KBM-7 (cell line): ENCODE results near the gene ZNF93.
"Not testable (repeated sequence)": the region's sequence is repeated elsewhere in the genome, so short reads cannot be mapped to it uniquely, and the experiment has no call there.

Experiments
- DNase-seq: peaks from one replicate; pipeline ENCODE4 v3.0.0-alpha.2; 2015
- in situ Hi-C: fragments of 300-500 bp; cut with MboI; formaldehyde crosslinking; loops from 2 replicates; pipeline ENCODE4 v1.14.3; 2020; ENCODE audit warnings: low sequenced_read_pairs, low pct_unique_long_range_greater_than_20kb, mixed read lengths

The ZNF93 gene

DNA sequence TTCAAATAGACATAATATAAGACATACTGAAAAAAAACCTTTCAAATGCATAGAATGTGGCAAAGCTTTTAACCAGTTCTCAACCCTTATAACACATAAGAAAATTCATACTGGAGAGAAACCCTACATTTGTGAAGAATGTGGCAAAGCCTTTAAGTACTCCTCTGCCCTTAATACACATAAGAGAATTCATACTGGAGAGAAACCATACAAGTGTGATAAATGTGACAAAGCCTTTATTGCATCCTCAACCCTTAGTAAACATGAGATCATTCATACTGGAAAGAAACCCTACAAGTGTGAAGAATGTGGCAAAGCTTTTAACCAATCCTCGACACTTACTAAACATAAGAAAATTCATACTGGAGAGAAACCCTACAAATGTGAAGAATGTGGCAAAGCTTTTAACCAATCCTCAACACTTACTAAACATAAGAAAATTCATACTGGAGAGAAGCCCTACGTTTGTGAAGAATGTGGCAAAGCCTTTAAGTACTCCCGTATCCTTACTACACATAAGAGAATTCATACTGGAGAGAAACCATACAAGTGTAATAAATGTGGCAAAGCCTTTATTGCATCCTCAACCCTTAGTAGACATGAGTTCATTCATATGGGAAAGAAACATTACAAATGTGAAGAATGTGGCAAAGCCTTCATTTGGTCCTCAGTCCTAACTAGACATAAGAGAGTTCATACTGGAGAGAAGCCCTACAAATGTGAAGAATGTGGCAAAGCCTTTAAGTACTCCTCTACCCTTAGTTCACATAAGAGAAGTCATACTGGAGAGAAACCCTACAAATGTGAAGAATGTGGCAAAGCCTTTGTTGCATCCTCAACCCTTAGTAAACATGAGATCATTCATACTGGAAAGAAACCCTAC lies 32.9 kb downstream of the ZNF93 start:
- in situ Hi-C loops = loop anchor here (25.0 kb wide), 1 partner anchor 396 kb away; the partner anchor contains the start of genes CILP2 and YJEFN3
- not testable (repeated sequence) for DNase-seq

DNA sequence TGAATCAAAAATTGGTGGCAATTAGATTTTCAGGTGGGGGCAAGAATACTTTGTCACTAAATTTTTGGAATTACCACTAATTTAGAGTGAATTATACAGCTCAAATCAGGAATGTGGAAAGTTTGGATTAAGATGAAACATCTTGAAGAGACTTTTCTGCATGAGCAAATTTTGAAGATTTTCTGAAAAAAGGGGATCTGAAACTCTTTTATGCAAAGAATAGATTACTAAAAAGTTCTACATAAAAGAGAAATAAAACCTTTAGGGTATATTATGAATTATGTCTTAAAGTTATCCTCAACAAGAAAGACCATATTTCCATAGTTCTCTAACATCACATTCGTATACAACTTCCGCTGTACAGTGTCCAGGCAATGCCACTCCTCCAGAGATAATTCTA lies 36.7 kb downstream of the ZNF93 start:
- no peak for DNase-seq
- in situ Hi-C loops = loop anchor here (25.0 kb wide), 1 partner anchor 400 kb away; the partner anchor contains the start of genes CILP2 and YJEFN3

DNA sequence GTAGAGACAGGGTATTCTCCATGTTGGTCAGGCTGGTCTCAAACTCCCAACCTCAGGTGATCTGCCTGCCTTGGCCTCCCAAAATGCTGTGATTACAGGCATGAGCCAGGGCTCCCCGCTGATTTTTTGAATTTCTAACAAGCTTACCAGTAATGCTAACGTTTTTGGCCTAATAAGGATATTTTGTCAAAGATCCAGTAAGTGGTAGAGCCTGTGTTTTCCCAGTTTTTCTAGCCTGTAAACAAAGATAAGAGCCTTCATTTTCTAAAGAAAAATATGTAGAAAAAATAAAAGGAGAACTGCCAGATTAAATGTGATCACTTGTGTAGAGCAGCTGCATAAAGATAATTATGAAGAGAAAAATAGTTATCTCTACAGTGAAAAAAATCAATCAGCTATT lies 37.7 kb downstream of the ZNF93 start:
- in situ Hi-C loops = loop anchor here (25.0 kb wide), 1 partner anchor 401 kb away; the partner anchor contains the start of genes CILP2 and YJEFN3
- DNase-seq = no peak

DNA sequence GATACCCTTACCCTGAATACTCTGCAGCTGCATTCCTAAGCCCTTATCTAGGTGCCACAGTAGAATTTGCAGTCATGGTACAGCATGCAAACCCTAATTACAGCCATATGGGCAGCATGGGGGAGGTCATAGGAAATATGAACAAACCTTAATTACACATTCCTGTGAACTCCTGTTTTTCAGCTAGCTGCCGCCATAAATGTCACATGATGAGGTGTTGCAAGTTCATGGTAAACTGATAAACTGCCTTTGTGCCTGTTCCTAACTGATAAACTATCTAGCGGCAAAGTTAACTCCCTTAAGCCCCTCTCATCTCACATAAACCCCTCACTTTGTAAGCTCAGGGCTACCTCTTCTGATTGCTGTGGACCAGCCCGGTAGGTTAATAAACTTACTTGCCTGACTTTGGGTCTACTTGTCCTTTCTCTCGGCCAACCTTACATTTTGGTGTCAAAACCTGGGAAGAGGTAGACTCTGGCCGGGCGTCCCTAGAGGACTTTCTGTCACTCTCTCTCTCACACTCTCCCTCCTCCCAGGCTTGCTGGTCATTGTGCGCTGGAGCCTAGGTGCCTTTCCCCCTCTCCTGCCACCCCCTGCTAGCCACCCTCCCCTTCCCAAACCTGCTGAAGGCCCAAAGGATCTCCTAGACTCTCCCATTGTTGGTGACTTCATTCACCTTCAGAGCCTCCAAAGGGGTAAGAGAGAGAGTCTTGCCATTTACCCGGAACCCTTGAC lies 43.3 kb downstream of the ZNF93 start:
- in situ Hi-C loops = loop anchor here (25.0 kb wide), 1 partner anchor 407 kb away; the partner anchor contains the start of genes CILP2 and YJEFN3
- DNase-seq = no peak

DNA sequence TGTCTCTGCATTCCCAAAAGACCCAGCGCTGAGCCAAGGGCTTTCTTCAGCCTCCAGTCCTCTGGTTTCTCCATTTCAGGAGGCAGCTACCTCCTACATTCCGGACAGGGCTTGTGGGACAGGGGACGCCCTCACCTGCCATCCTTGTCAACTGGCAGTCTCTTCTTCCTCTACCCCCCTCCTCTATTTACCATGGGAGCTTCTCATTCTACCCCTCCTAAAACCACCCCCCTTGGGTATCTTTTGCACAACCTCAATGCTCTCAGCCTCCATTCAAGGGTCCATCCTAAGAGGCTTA lies 43.8 kb downstream of the ZNF93 start:
- DNase-seq = no peak

DNA sequence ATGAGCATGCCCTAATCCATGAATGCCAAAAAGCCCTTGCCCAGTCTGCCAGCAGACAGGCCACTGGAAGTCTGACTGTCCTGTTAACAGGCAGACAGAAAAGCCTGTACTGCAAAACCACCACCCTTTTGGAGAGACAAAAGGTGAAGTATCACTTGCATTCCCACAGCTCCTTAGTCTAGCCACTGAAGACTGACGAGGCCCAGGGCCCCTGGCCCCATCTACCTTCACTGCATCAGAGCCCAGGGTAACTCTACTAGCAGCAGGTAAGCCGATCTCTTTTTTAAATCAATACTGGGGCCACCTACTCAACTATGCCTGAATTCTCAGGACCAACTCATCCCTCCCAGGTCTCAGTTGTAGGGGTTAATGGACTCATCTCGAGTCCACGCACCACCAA lies 45.5 kb downstream of the ZNF93 start:
- no peak for DNase-seq
- in situ Hi-C loops = loop anchor here (25.0 kb wide), 1 partner anchor 409 kb away; the partner anchor contains the start of genes CILP2 and YJEFN3

More for the DNA sequence above, 43.8 kb downstream of the ZNF93 start:
- in situ Hi-C loops = loop anchor here (25.0 kb wide), 1 partner anchor 407 kb away; the partner anchor contains the start of genes CILP2 and YJEFN3

DNA sequence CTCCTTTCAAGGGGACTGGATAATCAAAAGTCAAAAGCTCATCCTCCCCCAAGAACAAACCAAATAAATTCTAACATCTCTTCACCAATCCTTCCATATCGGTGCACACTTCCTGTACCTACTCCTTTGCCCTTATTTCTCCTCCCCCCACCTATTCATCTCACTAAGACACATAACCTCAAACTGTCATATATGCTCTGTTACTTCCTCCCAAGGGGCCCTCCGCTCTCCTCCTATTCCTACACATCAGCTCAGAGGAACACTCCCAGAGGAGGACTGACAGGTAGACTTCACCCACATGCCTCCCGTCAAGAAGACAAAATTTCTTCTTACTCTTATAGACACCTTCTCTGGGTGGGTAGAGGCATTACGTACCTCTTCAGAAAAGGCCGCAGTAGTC lies 48.1 kb downstream of the ZNF93 start:
- DNase-seq = peak; percentile 24
- in situ Hi-C loops = loop anchor here (25.0 kb wide), 1 partner anchor 411 kb away; the partner anchor contains the start of genes CILP2 and YJEFN3

DNA sequence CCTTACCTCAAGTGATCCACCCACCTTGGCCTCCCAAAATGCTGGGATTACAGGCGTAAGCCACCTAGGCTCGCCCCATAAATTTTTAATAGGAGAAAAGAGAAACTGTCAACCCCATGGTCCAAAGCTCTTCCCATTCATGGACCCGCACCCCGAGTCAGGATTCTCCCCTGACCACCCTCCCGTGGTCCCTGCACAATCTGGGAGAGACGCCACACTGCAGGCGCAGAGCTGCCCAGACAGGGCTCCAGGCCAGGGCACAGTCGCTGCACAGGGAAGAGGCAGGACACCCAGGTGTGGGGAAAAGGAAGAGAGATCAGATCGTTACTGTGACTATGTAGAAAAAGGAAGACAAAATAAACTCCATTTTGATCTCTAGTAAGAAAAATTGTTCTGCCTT lies 54.5 kb downstream of the ZNF93 start:
- in situ Hi-C loops = no loop called here
- DNase-seq = no peak

DNA sequence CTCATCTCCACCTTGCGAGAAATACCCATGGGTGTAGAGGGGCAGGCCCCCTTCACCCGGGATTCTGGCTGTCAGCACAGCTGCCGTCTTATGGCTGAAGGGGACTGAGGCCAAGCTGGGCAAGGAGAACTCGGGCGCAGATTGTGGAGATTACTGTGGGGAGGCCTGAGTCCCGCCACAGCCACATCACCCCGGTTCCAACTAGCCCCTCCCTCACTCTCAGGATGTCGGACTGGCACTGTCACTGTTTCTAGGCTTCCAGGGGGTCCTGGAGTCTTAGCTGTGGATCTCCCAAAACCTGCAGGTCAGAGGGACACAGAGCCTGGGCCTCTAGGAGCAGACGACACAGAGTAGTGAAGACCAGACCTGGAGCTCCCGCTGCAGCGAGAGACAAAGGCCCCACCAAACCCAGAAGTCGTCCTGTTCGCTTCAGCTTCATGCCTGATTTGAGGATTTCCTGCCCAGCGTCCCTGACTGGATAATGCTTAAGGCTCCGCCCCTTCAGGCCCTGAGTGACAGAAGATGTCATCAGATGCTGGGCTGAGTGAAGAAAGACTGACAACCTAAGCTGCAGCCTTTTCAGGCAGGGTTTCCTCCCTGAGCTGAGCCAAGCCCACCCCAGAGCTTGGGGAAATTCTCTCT lies 55.8 kb downstream of the ZNF93 start:
- in situ Hi-C loops = no loop called here
- no peak for DNase-seq

DNA sequence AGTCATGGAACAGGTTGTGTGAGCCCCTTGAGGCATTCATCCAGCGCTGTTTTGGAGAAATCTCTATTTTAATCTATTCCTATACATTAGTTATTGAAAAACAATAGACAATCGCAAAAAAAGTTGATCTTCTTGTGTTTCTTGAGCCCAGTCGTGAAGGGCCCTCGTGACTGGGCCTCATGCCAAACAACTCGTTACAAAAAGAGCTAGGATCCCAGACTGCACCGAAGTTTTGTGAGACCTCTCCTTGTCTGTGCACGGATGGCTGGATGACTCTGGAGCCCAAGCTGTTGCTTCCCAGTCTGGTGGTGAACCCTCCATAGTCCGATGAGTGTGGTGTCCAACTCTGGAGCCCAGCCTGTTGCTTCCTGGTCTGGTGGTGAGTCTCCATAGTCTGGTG lies 57.0 kb downstream of the ZNF93 start:
- in situ Hi-C loops, DNase-seq: not testable (repeated sequence)

DNA sequence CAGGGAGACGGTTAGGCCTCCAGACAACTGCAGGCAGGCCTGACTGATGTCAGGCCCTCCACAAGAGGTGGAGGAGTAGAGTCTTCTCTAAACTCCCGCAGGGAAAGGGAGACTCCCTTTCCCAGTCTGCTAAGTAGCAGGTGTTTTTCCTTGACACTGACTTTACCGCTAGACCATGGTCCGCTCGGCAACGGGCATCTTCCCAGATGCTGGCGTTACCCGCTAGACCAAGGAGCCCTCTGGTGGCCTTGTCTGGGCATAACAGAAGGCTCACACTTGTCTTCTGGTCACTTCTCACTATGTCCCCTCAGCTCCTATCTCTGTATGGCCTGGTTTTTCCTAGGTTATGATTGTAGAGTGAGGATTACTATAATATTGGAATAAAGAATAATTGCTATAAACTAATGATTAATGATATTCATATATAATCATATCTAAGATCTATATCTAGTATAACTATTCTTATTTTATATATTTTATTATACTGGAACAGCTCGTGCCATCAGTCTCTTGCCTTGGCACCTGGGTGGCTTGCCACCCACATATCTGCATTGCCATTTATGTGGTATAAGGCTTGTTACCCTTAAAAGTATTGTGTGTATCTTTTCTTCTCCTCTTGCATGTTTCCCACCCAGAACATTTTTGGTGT lies 58.5 kb downstream of the ZNF93 start:
- in situ Hi-C loops = not testable (repeated sequence)
- peak; percentile 50 for DNase-seq

DNA sequence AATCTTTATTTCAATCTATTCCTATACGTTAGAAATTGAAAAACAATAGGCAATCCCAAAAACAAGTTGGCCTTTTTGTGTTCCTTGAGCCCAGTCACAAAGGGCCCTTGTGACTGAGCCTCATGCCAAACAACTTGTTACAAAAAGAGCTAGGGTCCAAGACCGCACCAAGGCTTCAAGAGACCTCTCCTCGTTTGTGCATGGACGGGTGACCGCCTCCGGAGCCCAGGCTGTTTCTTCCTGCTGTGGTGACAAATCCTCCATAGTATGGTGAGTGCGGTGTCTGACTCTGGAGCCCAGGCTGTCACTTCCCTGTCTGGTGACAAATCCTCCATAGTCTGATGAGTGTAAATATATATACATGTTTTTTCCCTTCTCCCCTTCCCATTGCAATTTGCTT lies 63.7 kb downstream of the ZNF93 start:
- no peak for DNase-seq
- in situ Hi-C loops = no loop called here

DNA sequence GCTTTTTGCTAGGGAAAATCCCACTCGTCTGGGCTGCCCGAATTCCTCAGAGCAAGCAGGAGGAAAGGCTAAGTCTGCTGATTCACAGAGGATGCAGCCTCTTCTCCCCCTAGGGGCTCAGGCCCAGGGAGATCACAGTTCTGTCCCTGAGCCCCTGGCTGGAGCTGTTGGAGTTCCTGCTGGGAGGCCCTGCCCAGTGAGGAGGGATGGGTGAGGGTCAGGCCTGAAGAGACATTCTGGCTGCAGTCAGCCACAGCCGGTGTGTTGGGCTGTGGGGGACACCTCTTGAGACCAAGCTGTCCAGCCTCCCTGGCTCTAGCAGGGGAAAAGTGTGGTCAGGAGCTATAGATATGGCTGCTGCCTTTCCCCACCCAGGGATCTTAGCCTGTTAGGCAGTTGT lies 65.4 kb downstream of the ZNF93 start:
- in situ Hi-C loops, DNase-seq: not testable (repeated sequence)

DNA sequence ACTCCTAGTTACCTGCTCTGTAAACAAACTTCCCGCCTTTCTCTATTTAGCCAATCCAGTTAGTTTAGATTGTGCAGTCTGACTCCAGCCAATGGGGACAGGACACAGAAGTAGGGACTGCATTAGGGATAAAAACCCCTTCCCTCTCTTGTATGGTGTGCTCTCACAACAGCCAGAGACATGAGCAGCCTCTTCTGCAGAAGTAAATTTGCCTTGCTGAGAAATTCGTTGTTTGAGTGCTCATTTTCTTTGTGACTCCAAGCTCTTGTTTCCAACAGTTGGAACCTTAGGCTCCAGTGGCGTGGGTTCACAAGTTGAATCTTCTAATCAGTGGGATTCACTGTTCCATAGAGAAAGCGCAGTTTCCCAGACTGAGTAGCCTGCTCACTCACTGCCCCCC lies 66.1 kb downstream of the ZNF93 start:
- in situ Hi-C loops = no loop called here

More for the DNA sequence above, 66.1 kb downstream of the ZNF93 start:
- DNase-seq = no peak
